CD14-positive monocyte (primary cell): Measurements from ENCODE around the gene VANGL1. TPM values are rescaled to one million over a fixed set of nuclear protein-coding genes. Genes with fewer than 3 reads are reported as not detected.

Experiments
- DNase-seq, 3 donors: peaks; one replicate each; pipeline ENCODE4 v3.0.0-alpha.2; 2011 to 2022
- H2AFZ ChIP-seq: 2 replicates; pipeline ENCODE4 v1.6.0; 2012; ENCODE audit warnings: mild to moderate bottlenecking, low read depth, low read length, inconsistent platforms; ENCODE audit not compliant: insufficient read depth, poor library complexity, severe bottlenecking
- H3K27ac ChIP-seq, 2 donors: 1 replicate in 1 of 2; 2 replicates in 1 of 2; pipeline ENCODE4 v1.5.1; 2012 to 2013; ENCODE audit warnings: low read length in 2 of 2, control low read depth in 1 of 2, inconsistent platforms in 1 of 2, low read depth in 1 of 2, mild to moderate bottlenecking in 1 of 2
- H3K27me3 ChIP-seq, 2 donors: one replicate each; pipeline versions ENCODE4 v1.6.0 to v1.6.1; 2011 to 2013; ENCODE audit warnings: low read length in 2 of 2; ENCODE audit not compliant: control insufficient read depth in 2 of 2, insufficient read depth in 2 of 2
- H3K36me3 ChIP-seq, 2 donors: replicated peaks in 1 of 2; 1 replicate in 1 of 2; 2 replicates in 1 of 2; pipeline versions ENCODE4 v1.5.1 to v1.6.1; 2012 to 2013; ENCODE audit warnings: low read length in 2 of 2, control low read depth in 1 of 2, inconsistent platforms in 1 of 2, mild to moderate bottlenecking in 1 of 2; ENCODE audit not compliant: insufficient read depth in 2 of 2, control insufficient read depth in 1 of 2
- H3K4me1 ChIP-seq, 2 donors: 1 replicate in 1 of 2; 2 replicates in 1 of 2; pipeline versions ENCODE4 v1.5.1 to v1.6.1; 2012 to 2013; ENCODE audit warnings: low read length in 2 of 2, control low read depth in 1 of 2, inconsistent platforms in 1 of 2, mild to moderate bottlenecking in 1 of 2, moderate library complexity in 1 of 2; ENCODE audit not compliant: insufficient read depth in 2 of 2, control insufficient read depth in 1 of 2
- H3K4me2 ChIP-seq: replicated peaks from 2 replicates; pipeline ENCODE3; 2012; ENCODE audit warnings: low read length, moderate library complexity, mild to moderate bottlenecking; ENCODE audit not compliant: poor library complexity, severe bottlenecking; ENCODE audit errors: extremely low read depth
- H3K4me3 ChIP-seq, 3 experiments: fragments of 200-600 bp in 1 of 3; sonication (generic) in 1 of 3; replicated peaks in 1 of 3; 1 replicate in 2 of 3; 2 replicates in 1 of 3; pipeline ENCODE4 v1.5.1; 2011 to 2013; ENCODE audit warnings: low read length in 3 of 3, mild to moderate bottlenecking in 3 of 3, control low read depth in 2 of 3, low read depth in 2 of 3, inconsistent platforms in 1 of 3, moderate library complexity in 1 of 3
- H3K79me2 ChIP-seq: 2 replicates; pipeline ENCODE4 v1.6.0; 2012; ENCODE audit warnings: mild to moderate bottlenecking, control low read depth, inconsistent platforms, low read length, moderate library complexity; ENCODE audit not compliant: insufficient read depth
- H3K9ac ChIP-seq: 2 replicates; pipeline ENCODE4 v1.6.0; 2017; ENCODE audit warnings: low read length, mild to moderate bottlenecking; ENCODE audit not compliant: insufficient read depth, poor library complexity, severe bottlenecking
- H3K9me3 ChIP-seq, 2 donors: replicated peaks in 1 of 2; 1 replicate in 1 of 2; 2 replicates in 1 of 2; pipeline versions ENCODE4 v1.5.1 to v1.6.1; 2012 to 2013; ENCODE audit warnings: low read length in 2 of 2, control low read depth in 1 of 2; ENCODE audit not compliant: control insufficient read depth in 1 of 2, insufficient read depth in 1 of 2
- H4K20me1 ChIP-seq: 2 replicates; pipeline ENCODE4 v1.6.0; 2012; ENCODE audit warnings: mild to moderate bottlenecking, low read length, control low read depth, moderate library complexity; ENCODE audit not compliant: insufficient read depth
- H3K27ac Mint-ChIP-seq, 7 donors: one replicate each; pipeline ENCODE4 v1.8.0; 2020; ENCODE audit warnings: mild to moderate bottlenecking in 7 of 7, mixed read lengths in 7 of 7, moderate library complexity in 6 of 7, inconsistent platforms in 2 of 7
- H3K27me3 Mint-ChIP-seq, 3 donors: one replicate each; pipeline ENCODE4 v1.8.0; 2021 to 2022; ENCODE audit warnings: low read depth in 3 of 3, mild to moderate bottlenecking in 3 of 3, mixed read lengths in 3 of 3, moderate library complexity in 3 of 3, inconsistent platforms in 1 of 3
- H3K36me3 Mint-ChIP-seq, 2 donors: one replicate each; pipeline ENCODE4 v1.8.0; 2020; ENCODE audit warnings: mixed read lengths in 2 of 2, inconsistent platforms in 1 of 2, mild to moderate bottlenecking in 1 of 2
- H3K4me1 Mint-ChIP-seq: one replicate; pipeline ENCODE4 v1.8.0; 2020; ENCODE audit warnings: mild to moderate bottlenecking, mixed read lengths
- H3K4me3 Mint-ChIP-seq, 2 donors: one replicate each; pipeline ENCODE4 v1.8.0; 2020; ENCODE audit warnings: mild to moderate bottlenecking in 2 of 2, mixed read lengths in 2 of 2, moderate library complexity in 1 of 2
- H3K9me3 Mint-ChIP-seq, 7 donors: one replicate each; pipeline ENCODE4 v1.8.0; 2020 to 2022; ENCODE audit warnings: mixed read lengths in 7 of 7, mild to moderate bottlenecking in 6 of 7, moderate library complexity in 6 of 7, inconsistent platforms in 2 of 7
- WGBS: methylation state at CpG from one replicate; pipeline ENCODE4 v1.1.5; 2013; ENCODE audit warnings: missing lambda C conversion rate; ENCODE audit not compliant: insufficient coverage; 5-methylcytosine and 5-hydroxymethylcytosine counted together
- intact Hi-C, 2 donors: fragments of 100-400 bp; cut with micrococcal nuclease; formaldehyde crosslinking; loops; one replicate each; pipeline versions ENCODE4 v1.15.0 to v1.15.1; 2023
- polyA plus RNA-seq, 3 donors: library from polyadenylated mRNA; depleted of rRNA in 1 of 3; unstranded in 2 of 3; stranded (reverse) in 1 of 3; fragments of 300-500 nt in 2 of 3; fragments of >200 nt in 1 of 3; fragmentation: Illumina TruSeq in 2 of 3; gene quantifications; 1 replicate in 2 of 3; 2 replicates in 1 of 3; pipeline ENCODE4 v1.2.3, GENCODE V29; 2012 to 2021
- TF ChIP-seq, protein P1 (sequence below): fragments of 200-600 bp; IDR thresholded peaks from one replicate; pipeline ENCODE4 v1.8.0; 2022; ENCODE audit warnings: antibody characterized with exemption, mild to moderate bottlenecking

The VANGL1 gene
- polyA plus RNA-seq, 3 donors = 0.67 to 2.0 (median 1.3) TPM

DNA sequence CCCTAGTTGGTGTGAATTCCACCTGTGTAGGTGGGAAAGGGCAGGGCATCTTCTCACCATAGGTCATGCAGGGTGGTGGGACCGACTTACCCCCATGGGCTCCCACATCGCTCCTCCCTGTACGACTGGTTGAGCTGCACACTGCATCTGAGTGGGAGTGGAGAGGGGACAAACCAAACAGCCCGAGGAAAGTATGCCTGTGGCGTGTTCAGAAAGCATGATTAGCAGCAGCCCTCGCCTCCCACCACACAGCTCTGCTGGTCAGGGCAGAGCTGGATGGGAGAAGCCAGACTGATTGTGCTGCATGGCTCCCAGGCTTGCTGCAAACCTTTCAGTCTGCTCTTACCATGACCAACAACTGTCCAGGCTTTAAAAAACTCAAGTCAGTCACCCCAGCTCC is 24.4 kb downstream of the VANGL1 start:
- Histone ChIP-seq H4K20me1 (no peaks in the 10 kb centered on the region), H2AFZ (no peak overlapping the region), H3K36me3 (peaks cover 14 to 45% of the 10 kb centered on the region in 2 donors), H3K27ac (no peak overlapping the region), H3K79me2 (no peaks in the 10 kb centered on the region), H3K4me2 (no peak overlapping the region), H3K4me1 (no peaks in the 10 kb centered on the region), H3K4me3 (no peak overlapping the region), H3K9ac (no peak overlapping the region), H3K27me3 (no peaks in the 10 kb centered on the region), H3K9me3 (no peaks in the 10 kb centered on the region)
- peaks cover 0 to 5% (median 0%) of the 10 kb centered on the region in 7 donors for H3K9me3 Mint-ChIP-seq
- peaks cover 8 to 23% of the 10 kb centered on the region in 2 donors for H3K36me3 Mint-ChIP-seq
- peaks cover 5% of the 10 kb centered on the region for H3K4me1 Mint-ChIP-seq
- TF ChIP-seq, protein P1, sequence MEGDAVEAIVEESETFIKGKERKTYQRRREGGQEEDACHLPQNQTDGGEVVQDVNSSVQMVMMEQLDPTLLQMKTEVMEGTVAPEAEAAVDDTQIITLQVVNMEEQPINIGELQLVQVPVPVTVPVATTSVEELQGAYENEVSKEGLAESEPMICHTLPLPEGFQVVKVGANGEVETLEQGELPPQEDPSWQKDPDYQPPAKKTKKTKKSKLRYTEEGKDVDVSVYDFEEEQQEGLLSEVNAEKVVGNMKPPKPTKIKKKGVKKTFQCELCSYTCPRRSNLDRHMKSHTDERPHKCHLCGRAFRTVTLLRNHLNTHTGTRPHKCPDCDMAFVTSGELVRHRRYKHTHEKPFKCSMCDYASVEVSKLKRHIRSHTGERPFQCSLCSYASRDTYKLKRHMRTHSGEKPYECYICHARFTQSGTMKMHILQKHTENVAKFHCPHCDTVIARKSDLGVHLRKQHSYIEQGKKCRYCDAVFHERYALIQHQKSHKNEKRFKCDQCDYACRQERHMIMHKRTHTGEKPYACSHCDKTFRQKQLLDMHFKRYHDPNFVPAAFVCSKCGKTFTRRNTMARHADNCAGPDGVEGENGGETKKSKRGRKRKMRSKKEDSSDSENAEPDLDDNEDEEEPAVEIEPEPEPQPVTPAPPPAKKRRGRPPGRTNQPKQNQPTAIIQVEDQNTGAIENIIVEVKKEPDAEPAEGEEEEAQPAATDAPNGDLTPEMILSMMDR = no peak
- WGBS = 93% methylated on average over 2 of the region's 6 CpGs
- H3K4me3 Mint-ChIP-seq = peak overlapping the region in 1 of 2 donors; percentile 31
- H3K27ac Mint-ChIP-seq = peak overlapping the region in 1 of 7 donors; percentile 8
- no peak for DNase-seq
- no peaks in the 10 kb centered on the region for H3K27me3 Mint-ChIP-seq
- intact Hi-C loops = no loop called here

DNA sequence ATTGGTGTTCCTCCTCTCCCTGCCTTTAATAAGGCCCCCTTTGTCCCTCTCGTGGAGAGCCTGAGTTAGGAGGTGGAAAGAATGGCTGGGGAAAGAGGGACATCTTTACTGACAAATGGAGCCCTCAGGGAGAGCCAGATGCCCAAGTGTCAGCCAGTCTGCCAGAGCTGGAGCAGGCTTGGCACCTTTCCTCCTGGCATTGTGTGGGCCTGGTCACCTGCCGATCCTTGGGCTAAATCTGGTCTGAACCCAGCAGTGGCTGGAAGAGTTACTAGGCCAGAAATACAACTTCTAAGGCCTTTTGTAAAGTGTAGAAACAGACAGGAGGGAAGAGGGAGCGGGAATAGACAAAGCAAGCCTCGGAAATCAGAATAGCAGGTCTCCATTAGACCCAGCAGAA is 24.9 kb downstream of the VANGL1 start:
- Mint-ChIP-seq H3K9me3 (peaks cover 0 to 5% (median 0%) of the 10 kb centered on the region in 7 donors), H3K27me3 (no peaks in the 10 kb centered on the region), H3K27ac (peak overlapping the region in 4 of 7 donors; percentile 6 to 77 (median 37)), H3K4me1 (peaks cover 5% of the 10 kb centered on the region), H3K4me3 (no peak overlapping the region), H3K36me3 (peaks cover 8 to 23% of the 10 kb centered on the region in 2 donors)
- TF ChIP-seq, protein P1 = no peak
- H3K27me3 ChIP-seq = no peaks in the 10 kb centered on the region
- H3K79me2 ChIP-seq = no peaks in the 10 kb centered on the region
- DNase-seq = no peak
- no peak overlapping the region for H3K9ac ChIP-seq
- H4K20me1 ChIP-seq = no peaks in the 10 kb centered on the region
- 100% methylated on average over 3 of the region's 4 CpGs for WGBS
- H3K4me3 ChIP-seq = no peak overlapping the region
- no peaks in the 10 kb centered on the region for H3K4me1 ChIP-seq
- no peaks in the 10 kb centered on the region for H3K9me3 ChIP-seq
- intact Hi-C loops = no loop called here
- no peak overlapping the region for H2AFZ ChIP-seq
- H3K36me3 ChIP-seq = peaks cover 14 to 45% of the 10 kb centered on the region in 2 donors
- H3K27ac ChIP-seq = no peak overlapping the region
- no peak overlapping the region for H3K4me2 ChIP-seq
